HG02852 (cell line): ENCODE data around the gene PRLH.

ENCODE experiments used
- ATAC-seq: cut with Tn5 transposase; IDR thresholded peaks from one replicate; pipeline ENCODE4 v1.9.1; 2021; ENCODE audit warnings: mild to moderate bottlenecking, moderate library complexity; ENCODE audit not compliant: unreplicated experiment

The PRLH gene

DNA sequence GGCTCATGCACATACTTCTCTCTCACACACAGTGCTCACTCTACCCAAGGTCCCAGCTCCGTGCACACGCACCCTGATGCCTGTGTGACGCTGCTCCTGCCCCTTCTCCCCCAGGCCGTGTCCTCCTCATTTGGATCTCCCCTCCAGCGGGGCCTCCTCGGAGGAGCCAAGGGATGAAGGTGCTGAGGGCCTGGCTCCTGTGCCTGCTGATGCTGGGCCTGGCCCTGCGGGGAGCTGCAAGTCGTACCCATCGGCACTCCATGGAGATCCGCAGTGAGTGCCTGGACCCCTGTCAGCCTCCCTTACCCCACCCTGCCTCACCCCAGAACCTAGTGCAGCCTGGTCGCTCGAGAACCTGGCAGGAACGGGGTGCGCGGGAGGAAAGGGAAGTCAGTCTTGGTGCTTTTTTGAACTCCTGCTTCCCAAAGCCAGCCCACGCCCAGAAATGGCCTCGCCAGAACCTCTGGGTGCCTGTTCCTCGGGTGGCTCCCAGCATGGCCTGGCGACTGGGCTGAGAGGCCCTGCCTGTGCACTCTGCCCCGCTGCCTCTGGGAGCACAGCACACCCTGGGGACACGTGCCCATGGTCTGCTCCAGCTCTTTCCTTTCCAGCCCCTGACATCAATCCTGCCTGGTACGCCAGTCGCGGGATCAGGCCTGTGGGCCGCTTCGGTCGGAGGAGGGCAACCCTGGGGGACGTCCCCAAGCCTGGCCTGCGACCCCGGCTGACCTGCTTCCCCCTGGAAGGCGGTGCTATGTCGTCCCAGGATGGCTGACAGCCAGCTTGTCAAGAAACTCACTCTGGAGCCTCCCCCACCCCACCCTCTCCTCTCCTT, at the start of gene PRLH:
Gene PRLH (plus strand): TSS at position 174 of the 835 bp plus-strand sequence. CDS start 0 bp downstream, at position 174.
- ATAC-seq, result no peak

GRCh38 chr2:237517163-237517562, 49.2 kb upstream of the PRLH start:
- ATAC-seq, result no peak

DNA sequence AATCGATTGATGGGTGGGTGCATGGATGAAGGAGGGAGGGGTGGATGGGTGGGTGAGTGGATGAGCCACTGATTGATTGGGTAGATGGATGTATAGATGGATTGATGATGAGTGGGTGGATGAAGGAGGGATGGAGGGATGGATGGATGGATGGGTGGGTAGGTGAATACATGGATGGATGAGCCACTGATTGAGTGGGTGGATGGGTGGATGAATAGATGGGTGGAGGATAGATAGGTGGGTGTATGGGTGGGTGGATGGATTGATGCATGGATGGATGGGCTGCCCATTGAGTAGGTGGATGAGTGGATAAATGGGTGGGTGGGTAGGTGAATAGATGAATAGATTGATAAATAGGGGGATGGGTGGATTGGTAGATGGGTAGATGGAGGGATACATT, 48.4 kb upstream of the PRLH start:
- no peak for ATAC-seq

DNA sequence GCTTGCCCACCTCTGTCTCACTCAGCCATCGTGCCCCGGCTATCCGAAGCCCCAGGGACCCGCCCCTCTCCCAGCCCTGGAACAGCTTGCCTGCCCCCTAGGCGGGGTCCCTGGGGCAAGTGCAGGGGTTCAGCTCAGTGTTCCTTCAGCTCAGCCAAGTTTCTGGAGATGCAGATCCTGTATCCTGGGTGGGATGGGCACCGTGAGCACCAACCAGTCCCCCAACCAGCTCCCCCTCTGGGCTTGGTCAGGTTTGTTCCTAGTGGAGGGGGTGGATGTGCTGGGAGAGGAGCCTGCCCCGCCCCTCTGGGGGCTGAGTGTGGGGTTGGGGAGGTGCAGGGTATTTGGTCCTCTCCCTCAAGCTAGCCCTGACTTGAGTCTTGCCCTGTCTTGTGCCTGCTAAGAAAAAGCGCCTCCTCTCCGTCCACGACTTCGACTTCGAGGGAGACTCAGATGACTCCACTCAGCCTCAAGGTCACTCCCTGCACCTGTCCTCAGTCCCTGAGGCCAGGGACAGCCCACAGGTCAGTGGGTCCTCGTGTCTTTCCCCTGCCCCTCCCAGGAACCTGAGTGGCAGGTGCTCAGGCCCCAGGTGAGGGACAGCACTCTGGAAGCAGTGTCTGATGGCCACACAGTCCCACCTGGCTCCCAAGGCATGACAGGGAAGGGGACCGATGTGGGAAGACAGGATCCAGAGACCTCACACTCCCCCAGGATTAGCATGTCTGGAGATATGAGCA, 46.7 kb upstream of the PRLH start:
- ATAC-seq, result no peak

DNA sequence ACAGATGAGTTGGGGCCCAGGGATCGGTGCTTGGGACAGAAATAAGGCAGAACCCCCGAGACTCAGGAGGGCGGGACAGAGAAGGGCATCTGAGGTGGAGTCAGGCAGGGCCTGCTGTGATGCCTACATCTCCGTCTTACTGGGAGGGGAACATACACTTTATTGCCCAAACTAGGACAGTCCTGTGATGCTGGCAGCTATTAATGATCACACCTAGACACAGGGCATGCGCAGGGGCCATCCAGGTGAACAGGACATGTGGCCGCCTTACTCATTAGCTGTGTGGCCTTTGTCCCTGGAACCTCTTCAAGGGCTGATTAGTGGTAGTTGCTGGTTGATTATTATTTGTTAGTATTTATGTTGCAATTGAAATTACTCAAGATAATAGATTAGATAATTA, 46.1 kb upstream of the PRLH start:
- no peak for ATAC-seq

GRCh38 chr2:237524631-237525030, 41.7 kb upstream of the PRLH start:
- ATAC-seq, result no peak

- ATAC-seq, result no peak
Measured at GRCh38 chr2:237525559-237526157, 40.7 kb upstream of the PRLH start.

DNA sequence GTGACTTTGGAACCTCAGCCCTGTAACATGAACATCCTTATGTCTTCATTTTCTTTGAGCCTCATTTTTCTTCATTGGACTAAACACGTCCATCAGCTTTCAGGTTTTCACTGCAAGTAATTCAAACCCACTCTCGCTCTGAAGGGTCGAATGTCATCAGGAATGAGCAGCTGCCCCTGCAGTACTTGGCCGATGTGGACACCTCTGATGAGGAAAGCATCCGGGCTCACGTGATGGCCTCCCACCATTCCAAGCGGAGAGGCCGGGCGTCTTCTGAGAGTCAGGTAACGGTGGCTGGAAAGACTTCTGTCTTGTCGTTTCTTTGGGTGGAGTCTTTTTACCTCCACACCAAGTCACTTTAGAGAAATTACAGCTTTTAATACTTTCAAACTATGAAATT, 39.1 kb upstream of the PRLH start:
- no peak for ATAC-seq

GRCh38 chr2:237527766-237528165, 38.6 kb upstream of the PRLH start:
- ATAC-seq, result no peak

- ATAC-seq, result peak; percentile 85
Measured at GRCh38 chr2:237529452-237530402, 36.6 kb upstream of the PRLH start.

- ATAC-seq, result peak; percentile 68
Measured at GRCh38 chr2:237530472-237531433, 35.6 kb upstream of the PRLH start.

DNA sequence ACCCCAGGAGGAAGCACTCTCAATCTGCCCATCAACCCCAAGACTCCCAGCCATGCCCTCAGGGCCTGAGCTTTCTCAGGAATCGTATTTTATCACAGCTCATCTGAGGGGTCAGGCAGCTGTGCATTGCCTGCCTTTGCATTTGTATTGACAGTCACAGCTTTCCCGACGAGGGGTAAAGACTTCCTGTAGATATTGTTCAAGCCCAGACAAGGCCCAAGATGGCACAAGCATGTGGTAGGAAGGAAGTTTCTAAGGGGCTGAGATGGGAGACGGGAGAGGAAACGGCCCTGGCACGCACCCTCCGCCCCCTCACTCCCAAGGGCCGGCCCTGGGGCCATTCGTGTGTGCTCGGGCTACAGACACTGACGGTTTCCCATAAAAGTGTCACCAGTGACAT, 34.2 kb upstream of the PRLH start:
- no peak for ATAC-seq

DNA sequence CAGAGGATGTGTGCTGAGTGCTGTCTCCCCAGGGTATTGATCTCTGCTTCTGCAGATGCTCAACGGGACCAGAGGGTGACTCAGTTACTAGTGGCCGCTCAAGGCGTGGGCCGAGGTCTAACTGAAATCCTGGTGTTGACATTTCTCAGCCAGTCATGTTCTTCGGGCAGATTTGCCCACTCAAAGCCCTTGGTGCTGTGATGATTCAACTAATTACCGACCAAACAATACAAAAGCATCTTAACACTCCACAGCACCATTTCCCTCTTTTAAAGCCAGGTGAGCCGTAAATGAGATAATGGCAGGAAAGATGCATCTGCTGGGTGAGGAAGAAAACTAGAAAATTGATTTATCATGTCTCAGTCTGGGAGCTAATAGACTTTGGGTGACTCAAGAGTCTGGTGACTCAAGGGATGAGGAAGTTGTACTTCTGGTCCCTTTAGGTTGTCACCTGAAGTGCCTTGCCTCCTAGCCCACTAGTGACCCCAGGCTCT, 32.7 kb upstream of the PRLH start:
- no peak for ATAC-seq

DNA sequence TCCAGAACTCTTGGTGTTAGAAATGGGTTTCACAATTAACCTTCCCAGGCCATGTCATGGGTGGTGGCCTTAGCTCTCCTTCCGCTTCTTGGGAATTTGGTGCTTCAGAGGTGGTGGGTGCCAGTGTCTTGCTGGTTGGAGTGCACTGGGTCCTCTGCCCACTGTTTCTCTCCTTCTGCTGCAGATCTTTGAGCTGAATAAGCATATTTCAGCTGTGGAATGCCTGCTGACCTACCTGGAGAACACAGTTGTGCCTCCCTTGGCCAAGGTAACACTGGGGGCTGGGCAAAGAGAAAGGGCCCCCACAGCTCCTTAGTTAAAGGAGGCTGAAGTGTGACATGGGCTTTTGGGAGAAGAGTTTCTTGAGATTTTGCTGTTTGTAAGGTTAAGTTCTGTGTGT, 32.0 kb upstream of the PRLH start:
- ATAC-seq, result no peak

DNA sequence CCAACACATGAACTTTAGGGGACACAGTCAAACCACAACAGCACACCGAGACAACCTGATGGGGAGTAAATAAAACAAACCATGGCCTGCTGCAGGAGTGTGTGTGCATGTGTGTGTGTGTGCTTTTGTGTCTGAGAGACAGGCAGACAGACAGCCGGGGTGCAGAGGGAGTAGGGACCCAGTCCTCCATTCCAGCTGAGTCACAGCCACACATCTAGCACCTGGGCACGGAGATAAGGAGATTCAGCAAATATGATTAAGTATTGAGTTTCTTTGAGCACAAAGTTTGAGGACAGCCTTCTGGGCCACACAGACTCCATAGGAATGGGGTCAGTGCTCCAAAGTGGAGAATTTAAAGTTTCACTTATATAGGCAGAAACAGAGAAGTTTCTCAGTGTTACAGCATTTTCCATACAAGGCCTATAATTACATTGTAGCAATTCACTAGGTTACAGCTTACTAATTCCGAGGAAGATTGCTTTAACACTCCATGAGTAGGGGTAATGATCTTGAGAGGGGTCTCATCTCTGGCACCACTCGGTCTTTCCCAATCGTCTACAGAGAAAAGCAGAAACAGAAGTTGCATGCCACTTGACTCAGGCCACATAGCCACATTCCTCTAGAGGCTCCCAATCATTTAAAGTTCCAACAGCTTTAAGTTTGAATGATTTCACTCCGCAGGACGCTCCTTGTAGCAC, 30.8 kb upstream of the PRLH start:
- no peak for ATAC-seq

- no peak for ATAC-seq
Measured at GRCh38 chr2:237536083-237536415, 30.3 kb upstream of the PRLH start.

DNA sequence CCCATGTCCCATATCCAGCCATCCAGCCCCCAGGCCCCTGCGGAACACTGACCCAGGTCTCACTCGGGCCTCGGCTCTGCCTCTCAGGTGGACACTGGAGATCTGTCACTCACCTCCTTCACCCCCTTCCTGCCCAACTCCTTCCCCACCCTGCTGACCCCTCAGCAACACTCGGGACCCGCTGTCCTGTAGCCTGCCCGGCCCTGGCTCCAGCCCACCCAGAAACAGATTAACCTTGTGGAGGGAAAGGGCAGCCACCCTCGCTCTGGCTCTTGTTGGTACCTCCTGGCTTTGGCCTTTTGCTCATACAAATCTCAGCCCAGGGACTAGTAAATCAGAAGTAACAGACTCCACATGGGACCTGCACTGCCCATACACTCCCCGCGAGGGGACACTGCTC, 29.8 kb upstream of the PRLH start:
- no peak for ATAC-seq

GRCh38 chr2:237538001-237538720, 28.2 kb upstream of the PRLH start:
- no peak for ATAC-seq
